ENCODE results near the gene EGFL8.
"Not testable (repeated sequence)": the region's sequence is repeated elsewhere in the genome, so short reads cannot be mapped to it uniquely, and the experiment has no call there.

The EGFL8 gene

GRCh38 chr6:32198345-32198696 lies 33.9 kb downstream of the EGFL8 start:
- DNase-seq: no peak

- no peak for DNase-seq
Observed at GRCh38 chr6:32198866-32199265, 34.5 kb downstream of the EGFL8 start.

GRCh38 chr6:32200711-32201475 lies 36.5 kb downstream of the EGFL8 start:
- DNase-seq: no peak

GRCh38 chr6:32202186-32202585 lies 37.8 kb downstream of the EGFL8 start:
- no peak for DNase-seq

GRCh38 chr6:32203426-32204267 lies 39.3 kb downstream of the EGFL8 start:
- no peak for DNase-seq

- DNase-seq: no peak
Observed at GRCh38 chr6:32204268-32204715, 39.9 kb downstream of the EGFL8 start.

- no peak for DNase-seq
Observed at GRCh38 chr6:32208996-32209395, 44.6 kb downstream of the EGFL8 start.

- no peak for DNase-seq
Observed at GRCh38 chr6:32210191-32210601, 45.8 kb downstream of the EGFL8 start.

GRCh38 chr6:32211432-32211831 lies 47.0 kb downstream of the EGFL8 start:
- not testable (repeated sequence) for DNase-seq

- no peak for DNase-seq
Observed at GRCh38 chr6:32212076-32212760, 47.8 kb downstream of the EGFL8 start.

GRCh38 chr6:32213649-32214048 lies 49.3 kb downstream of the EGFL8 start:
- DNase-seq: no peak

GRCh38 chr6:32214126-32214525 lies 49.7 kb downstream of the EGFL8 start:
- no peak for DNase-seq

GRCh38 chr6:32215617-32216016 lies 51.2 kb downstream of the EGFL8 start:
- DNase-seq: no peak

- no peak for DNase-seq
Observed at GRCh38 chr6:32216285-32216684, 51.9 kb downstream of the EGFL8 start.

- no peak for DNase-seq
Observed at GRCh38 chr6:32216998-32217397, 52.6 kb downstream of the EGFL8 start.

Measured in NCI-H1092 treated with DMSO at 0.1 percent for 48 hours (cell line).